NCI-H345 (cell line): ENCODE measurements around the gene TRIM71.
"Not testable (repeated sequence)": the region's sequence is repeated elsewhere in the genome, so short reads cannot be mapped to it uniquely, and the experiment has no call there.

Experiments used
- DNase-seq: peaks from one replicate; lab custom pipeline; 2025; lab: John Stamatoyannopoulos, UW

The TRIM71 gene

DNA sequence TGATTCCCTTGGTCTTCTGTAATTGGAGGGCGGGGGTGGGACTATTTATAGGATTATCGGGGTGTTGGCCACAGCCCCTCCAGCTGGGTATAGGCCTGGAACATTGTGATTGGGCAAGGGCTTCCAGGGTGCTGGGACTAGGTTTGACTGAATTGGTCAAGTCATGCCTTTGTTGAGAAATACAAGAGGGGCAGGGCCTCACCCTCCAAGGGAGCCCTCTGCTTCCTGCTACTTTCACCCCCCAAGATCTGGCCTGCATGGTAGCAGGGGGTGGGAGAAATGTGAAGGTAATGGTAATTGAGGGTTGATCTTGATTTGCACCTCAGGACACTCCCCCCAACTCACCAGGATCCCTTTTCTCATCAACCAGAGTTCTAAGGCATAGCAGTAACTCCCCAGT is 25.2 kb downstream of the TRIM71 start:
- DNase-seq, result no peak

DNA sequence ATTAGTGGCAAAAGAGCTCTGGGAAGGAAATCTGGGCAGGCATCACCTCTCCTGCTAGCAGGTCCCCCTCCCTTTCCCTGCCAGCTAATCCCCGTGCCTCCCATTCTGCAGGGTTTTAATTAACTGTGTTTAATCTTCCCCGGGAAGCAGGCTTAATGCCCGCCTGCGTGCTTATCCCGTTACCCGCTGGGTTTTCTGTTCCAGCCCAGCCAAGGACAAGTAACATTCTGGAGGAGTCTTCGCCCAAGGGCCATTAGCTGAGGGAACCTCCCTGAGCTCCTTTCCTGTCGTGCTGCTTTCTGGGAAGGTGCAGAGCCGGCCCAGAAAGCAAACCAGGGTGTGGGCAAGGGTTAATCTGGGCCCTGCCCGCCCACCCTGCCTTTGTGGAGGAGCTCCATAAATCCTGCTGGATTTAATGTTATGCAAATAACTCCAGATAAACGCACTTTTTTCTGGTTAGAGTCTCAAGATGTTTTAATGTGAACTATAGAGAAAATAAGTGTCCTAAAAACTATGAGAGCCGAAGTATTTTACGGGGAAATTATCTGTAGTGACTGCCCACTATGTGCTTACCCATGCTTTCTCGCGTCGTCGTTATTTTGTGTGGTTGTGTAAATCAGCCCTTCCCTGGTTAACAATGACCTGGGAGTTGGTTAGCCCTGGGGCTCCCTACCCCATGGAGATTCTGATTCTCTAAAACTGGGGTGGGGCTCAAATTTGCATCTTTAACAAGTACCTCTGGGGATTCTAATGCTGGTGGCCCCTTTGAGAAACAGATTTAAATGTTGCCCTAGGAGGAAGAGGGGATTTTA is 25.9 kb downstream of the TRIM71 start:
- DNase-seq, result no peak

DNA sequence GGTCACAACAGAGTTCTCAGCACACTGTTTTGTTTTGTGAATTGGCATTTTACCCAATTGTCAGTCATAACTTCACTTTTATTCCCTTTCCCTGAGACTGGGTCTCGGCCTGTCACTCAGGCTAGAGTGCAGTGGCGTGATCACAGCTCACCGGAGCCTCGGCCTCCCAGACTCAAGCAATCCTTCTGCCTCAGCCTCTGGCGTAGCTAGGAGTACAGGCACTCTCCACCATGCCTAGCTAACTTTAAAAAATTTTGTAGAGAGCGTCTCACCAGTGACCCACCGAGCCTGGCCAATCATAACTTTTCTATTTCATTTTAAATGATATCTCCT is 26.5 kb downstream of the TRIM71 start:
- no peak for DNase-seq

DNA sequence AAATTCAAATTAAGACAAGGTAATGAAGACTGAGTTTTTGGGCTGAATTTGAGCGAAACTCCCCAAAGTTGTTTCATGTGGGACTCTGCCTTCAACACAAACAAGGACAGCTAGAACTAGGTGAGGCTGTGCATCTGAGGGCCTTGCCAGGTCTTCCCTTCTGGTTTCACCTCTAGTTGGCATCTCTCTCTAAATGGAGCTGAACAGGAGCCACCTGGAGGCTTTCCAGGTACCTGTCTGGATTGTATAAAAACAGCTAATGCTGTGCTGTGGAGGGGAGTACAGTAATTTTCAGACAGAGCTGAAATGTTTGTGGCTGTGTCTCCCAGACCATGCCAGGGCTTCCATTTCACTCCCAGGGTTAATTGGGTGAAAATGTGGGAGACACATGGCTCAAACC is 27.1 kb downstream of the TRIM71 start:
- DNase-seq, result no peak

DNA sequence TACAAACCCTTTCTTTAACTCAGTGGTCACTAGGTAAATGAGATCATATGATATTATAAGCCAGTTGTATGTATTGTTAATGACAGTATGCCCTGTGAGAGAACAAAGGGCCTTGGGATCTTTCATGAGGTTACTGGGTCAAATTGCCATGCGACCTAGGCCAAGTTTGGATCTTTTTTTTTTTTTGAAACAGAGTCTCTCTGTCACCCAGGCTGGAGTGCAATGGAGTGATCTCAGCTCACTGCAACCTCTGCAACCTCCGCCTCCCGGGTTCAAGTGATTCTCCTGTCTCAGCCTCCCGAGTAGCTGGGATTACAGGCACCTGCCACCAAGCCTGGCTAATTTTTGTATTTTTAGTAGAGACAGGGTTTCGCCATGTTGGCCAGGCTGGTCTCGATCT is 27.7 kb downstream of the TRIM71 start:
- not testable (repeated sequence) for DNase-seq

DNA sequence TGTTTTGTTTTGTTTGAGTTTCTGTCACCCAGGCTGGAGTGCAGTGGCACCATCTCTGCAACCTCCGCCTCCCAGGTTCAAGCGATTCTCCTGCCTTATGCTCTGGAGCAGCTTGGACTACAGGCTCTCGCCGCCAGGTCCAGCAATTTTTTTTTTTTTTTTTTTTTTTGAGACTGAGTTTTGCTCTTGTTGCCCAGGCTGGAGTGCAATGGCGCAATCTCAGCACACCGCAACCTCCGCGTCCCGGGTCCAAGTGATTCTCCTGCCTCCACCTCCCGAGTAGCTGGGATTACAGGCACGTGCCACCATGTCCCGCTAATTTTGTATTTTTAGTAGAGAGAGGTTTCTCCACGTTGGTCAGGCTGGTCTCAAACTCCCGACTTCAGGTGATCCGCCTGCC is 29.2 kb downstream of the TRIM71 start:
- not testable (repeated sequence) for DNase-seq

DNA sequence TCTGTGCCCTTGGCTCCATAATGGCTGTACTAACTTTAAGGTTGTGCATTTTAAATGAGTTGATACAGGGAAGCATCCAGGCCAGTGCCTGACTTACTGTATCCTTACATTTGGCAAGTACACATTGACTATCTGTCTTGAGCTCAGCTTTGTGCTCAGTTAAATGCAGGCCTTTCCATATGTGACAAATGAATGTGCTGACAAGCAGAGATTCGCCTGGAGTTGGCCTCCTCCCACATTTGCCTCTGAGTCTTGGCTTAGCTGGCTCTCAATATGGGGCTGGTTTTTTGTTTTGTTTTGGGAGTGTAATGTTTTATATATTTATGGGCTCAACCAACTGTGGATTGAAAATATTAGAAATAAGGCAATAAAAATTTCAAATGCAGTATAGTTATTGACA is 29.7 kb downstream of the TRIM71 start:
- no peak for DNase-seq

DNA sequence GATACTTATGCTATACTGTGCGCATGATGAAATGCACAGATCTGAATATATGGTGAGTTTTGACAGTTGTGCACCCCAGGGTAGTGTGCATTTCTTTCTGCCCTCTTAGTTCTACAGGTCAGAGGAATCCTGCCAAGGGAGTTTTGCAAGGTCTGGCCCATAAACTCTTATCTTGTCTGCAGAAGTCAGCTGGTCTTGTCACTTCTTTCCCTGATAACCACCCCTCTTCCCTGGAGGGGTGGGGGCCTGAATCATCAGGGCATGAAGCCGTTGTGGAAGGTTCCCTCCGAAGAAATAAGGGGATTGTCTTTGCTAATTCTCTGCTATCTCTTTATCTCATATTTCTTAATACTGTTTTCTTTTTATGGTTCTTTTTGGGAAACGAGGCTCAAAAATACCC is 30.4 kb downstream of the TRIM71 start:
- no peak for DNase-seq

DNA sequence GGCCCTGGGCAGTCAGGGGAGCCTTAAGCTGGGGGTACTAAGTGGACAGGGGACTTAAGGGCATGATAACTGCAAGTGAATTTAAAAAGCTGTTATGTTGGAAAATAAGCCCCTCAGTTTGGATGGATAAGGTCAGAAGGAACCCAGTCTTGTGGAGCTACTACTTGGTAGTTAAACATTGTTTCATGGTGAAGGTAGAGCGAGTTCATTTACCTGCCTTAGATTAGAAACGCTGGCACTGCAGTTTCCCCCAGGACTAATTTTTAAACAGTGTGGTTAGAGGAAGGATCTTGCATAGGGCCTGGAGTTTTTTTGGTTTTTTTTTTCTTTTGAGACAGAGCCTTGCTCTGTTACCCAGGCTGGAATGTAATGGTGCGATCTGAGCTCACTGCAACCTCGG is 31.2 kb downstream of the TRIM71 start:
- no peak for DNase-seq

DNA sequence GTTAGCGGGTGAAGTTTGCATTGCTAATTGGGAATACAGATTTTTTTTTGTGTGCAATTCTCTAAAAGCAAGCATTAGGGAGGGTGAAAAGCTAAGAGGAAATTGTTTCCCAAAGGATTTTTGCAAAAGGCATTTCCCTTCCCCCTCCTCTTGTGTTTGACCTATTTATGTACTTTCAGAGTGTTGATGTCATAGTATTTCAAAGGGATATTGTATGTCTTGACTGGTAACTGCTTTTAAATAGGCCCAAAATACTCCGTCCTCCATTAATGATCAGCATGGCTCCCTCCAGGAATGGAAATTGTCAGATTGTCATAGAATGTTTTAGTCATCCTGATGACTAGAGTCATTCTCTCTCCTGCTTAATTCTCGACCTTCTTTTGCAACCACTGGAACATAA is 32.4 kb downstream of the TRIM71 start:
- DNase-seq, result no peak

DNA sequence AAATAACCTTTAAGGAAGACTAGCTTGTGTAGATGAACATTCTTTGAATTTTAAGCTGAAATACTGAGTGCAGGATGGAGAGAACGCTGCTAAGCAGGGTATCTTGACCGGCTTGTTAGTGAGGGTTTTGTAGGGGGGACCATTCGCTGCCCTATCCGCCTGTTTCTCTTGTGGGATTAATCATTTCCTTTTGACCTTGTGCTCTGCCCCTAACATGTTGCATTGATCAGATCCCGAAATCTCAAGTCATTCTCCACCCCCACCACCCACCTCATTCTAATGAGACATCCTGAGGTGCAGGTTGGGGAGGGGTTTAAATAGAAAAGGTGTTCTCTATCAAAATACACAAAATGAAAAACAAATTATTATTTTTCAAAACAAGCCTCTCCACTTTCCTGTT is 32.8 kb downstream of the TRIM71 start:
- no peak for DNase-seq

DNA sequence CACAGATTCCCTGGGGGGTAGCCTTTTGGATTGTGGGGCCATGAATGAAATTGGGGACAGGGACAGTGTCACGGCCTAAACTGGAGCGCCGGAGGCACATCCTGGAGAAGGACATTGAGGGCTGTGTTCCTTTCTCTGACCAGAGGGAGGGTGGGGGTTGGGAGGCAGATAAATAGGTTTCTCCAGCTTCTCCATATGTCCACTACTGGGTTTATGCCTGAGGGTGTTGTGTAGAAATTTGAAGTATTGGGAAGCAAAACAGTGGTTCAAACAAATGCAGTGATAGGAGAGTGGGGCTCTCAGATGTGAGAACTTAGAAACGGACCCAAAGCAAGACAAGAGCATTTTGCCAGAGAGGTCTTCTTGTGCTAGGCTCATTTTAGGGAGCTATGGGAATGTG is 34.3 kb downstream of the TRIM71 start:
- no peak for DNase-seq

DNA sequence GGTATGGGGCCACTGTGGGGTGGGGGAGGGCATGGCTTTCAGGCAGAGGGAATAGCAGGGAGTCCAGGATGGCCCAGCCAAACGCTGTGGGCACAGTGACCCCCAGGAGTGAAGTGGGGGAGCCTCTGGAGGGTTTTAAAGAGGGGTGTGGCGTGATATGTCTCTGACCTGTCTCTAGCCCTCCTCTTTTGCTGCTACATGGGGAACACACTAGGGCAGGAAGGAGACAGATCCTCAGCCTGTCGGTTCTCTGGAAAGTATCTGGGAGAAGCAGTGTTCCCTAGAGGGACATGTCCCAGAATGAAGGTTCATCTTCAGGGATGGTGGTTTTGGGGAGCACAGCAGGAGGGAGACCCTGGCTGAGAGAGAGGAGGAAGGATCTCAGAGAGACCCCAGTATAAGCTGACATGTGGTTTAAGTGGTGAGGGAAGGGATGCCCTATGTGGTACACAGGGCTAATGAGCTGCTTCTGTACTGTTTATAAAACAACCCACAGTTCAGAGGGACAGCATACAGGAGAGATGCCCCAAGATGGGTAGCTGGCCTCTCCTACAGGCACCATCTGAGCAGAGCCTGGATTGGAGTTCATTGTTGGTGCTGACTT is 37.7 kb downstream of the TRIM71 start:
- DNase-seq, result no peak

DNA sequence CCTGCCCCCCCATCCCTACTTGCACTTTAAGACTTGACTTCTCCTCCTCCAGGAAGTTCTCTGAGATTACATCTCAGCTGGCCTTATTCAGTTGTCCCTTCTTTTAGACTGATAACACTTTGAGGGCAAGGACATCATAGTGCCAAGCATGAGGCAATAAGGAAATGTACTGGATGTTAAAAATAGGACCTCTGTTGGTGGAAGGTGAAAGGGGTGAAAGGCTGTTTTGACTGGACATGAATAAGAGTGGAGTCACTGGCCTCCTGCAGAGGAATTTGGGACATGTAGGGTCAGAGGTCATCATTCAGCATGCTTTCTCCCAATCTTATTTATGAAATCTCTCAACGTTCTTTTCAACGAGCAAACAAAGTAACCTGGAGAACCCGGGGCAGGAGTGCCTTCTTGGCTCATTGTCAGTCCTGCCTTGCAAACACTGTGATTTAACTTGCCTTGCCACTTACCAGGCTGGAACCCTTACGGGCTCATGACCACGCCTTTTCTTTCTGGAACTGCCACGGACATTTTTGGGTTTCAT is 38.6 kb downstream of the TRIM71 start:
- DNase-seq, result no peak

DNA sequence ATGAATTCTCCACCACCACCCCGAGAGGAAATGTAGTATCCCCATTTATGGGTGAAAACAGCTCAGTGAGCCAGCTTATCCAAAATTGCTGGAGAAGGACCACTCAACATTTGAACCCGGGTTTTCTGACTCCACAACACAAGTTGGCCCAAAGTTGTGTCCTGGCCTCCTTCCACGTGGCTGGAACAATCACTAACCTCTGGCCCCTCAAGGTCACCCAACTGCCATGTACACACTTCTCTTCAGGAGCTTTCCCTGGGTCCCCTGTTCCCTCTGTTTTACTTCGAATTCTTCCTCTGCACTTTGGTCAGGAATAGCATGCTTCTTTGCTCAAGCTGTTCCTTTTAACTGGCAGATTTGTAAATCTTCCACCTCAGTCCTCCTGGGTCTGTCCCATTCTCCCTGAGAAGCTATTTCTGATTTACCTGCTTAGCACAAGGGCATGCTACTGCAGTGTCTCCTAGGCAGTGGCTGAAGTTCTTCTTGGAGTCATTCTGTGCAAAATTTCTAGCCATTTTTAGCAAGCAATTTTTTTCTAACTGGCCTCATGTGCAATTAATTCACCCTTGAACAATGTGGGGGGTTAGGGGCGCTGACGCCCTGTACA is 39.2 kb downstream of the TRIM71 start:
- DNase-seq, result no peak

DNA sequence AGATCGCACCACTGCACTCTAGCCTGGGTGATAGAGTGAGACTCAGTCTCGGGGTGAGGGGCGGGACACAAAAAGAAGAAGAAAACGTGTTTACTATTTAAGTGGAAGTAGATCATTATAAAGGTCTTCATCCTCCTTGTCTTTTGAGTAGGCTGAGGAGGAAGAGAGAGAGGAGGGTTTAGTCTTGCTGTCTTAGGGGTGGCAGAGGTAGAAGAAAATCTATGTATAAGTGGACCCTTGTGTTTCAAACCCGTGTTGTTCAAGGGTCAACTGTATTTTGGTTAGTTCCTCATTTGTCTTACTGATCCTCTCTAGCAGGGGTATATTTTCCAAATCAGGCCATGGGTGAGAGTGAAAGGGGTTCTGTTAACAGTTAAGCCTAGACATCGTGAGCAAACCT is 40.1 kb downstream of the TRIM71 start:
- DNase-seq, result no peak

DNA sequence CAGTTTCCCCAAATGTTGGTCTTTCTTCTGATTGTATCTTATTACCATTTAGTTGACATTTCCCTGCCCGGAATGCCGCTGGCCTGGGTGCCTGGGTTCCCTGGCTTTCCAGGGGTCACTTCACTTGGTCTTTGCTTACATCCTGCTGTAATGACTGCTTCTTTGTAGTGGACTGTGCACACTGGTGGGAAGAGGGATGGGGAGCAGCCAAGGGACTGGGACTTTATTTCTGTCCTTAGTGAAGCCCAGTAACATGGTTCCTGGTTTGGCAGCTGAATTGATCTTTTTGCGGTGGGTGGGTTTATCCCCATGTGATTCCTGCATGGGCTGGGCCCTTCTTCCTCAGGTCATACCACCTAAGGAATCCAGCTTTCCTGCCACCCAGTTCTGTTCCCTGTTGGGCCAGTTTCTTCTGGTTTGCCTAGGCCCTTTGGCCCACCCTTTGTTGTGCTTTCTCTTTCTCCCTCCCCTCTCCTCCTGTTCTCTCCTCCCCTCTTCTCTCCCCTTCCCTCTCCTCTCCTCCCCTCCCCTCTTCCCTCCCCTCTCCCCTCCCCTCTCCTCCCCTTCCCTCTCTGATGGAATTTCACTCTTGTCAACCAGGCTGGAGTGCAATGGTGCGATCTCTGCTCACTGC is 41.9 kb downstream of the TRIM71 start:
- no peak for DNase-seq

DNA sequence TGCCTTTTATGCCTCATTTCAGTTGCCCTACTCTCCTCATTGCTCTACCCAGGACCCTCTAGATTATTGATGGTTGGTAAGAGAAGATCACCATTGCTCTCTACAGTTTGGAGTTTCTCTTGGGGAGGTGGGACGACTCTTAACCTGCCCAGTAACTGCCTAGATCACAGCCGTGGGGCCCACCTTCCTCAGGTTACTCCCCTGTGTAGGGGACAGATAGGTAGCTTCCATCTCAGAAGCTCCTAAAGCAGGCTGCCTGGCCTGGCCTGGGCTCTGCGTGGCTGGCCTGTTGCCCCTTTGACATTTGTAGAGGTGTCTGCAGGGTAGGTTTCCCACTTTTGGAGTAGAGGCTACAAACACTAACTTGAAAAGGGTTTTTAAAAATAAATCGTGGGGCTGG is 42.7 kb downstream of the TRIM71 start:
- no peak for DNase-seq

DNA sequence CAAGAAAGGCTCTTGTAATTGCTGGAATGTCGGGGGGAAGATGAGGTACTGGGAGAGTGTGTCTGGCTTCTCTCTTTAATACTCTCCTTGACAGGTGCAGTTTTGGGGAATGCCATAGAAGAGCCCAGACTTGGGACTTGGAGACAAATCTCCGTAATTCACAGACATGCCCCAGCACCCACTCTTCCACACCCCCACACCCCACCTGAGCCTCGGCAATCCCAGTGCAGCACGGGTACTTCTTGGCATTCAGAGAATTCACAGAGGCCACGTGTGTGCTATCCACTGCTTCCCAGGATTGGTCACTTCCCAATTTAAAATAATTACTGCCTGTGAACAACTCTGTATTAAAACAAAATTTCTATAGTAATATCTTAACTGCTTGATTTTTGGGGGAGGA is 43.9 kb downstream of the TRIM71 start:
- no peak for DNase-seq

DNA sequence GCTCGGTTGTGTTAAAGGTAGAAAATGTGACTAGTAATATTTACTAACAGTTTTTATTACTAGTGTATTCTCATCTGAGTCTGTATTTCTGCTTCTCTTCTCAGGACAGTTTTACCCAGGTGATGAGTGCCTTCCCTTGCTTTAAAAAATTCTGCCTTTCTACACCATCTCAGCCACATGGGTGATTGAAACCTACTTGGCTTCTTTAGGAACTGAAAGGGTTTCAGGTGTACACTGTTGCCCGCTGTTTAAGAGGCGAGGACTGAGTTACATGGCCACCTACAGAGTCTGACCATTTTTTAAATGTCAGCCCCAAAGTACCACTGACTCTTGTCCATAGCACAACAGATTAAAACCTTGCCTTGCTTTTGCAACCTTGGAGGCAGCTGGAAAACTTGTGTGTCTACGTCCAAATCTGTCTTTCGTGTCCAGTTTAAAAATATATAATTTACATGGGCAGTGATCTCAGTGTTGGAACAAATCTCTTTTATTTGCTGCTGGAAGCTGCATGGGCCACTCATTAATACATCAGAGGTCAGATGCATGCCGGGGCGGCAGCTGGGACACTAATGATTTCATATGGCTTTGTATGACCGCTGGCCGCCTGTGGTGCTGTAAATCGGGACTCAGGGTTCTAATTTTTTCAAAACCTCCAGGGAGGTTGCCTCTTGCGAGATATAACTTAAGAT is 44.6 kb downstream of the TRIM71 start:
- DNase-seq, result no peak

DNA sequence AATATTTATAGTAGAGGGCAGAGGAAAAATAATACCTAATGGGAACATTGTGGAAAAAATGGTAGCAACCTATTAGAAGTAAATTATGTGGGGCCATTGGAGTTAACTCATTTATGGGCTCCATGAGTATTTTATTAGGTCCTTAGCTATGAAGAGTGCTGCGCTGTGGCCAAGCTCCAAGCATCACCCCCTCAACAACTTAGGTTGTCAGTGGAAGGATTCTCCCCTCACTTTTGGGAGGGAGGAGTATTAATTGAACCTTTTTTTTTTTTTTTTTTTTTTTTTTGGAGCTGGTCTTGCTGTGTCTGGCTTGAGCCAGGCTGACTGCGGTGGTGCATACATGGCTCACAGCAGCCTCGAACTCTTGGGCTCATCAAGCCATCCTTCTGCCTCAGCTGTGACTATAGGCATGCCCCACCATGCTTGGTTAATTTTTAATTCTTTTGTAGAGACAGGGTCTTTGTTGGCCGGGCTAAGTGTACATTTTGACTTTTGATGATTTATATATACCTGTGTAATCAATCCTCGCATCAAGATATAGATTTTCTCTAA is 45.2 kb downstream of the TRIM71 start:
- no peak for DNase-seq

DNA sequence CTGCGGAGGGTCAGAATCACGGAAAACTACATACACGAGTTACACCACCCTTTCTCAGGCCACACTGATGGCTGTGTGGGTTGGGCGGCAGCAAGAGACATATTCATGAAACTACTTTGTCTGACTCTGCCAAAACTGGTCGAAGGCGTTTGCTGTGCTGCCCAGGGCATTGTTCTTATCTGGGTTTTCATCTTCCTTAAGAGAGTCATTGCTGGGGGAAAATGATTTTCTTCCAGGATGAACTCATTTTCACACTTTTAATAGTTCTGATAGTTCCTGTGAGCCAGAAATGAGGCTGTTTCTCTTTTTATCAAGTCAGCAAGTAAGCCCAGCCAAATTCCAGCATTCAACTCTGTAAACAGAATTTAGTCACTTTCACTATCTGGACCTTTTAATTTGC is 47.6 kb downstream of the TRIM71 start:
- DNase-seq, result no peak
